Endothelial cell of umbilical vein (primary cell): ENCODE measurements around the gene SORCS2.

ENCODE experiments used
- CTCF ChIP-seq, 2 donors: IDR thresholded peaks; 1 replicate in 1 of 2; 2 replicates in 1 of 2; pipeline ENCODE4 v1.5.1; 2011; ENCODE audit warnings: low read length in 2 of 2, mild to moderate bottlenecking in 2 of 2, moderate library complexity in 2 of 2, control low read depth in 1 of 2, inconsistent platforms in 1 of 2, low read depth in 1 of 2; ENCODE audit not compliant: insufficient read depth in 1 of 2; ENCODE audit errors: extremely low read depth in 1 of 2
- POLR2AphosphoS5 ChIP-seq: IDR thresholded peaks from 2 replicates; pipeline ENCODE4 v1.6.1; 2012; ENCODE audit warnings: low read depth, mild to moderate bottlenecking, control low read depth, low read length, moderate library complexity; ENCODE audit not compliant: insufficient read depth

- no peak for TF ChIP-seq CTCF (IDR thresholded peaks at IDR 0.05; ENCODE audit: extremely low read depth in 1 of 2, insufficient read depth in 1 of 2, low read depth in 1 of 2, low read length in 2 of 2)
- TF ChIP-seq POLR2AphosphoS5, result no peak
Observed at GRCh38 chr4:7418131-7418943, 226.0 kb downstream of the SORCS2 start.
